HG02970 (cell line): ENCODE data around the gene TBC1D4.
"Not testable (repeated sequence)": the region's sequence is repeated elsewhere in the genome, so short reads cannot be mapped to it uniquely, and the experiment has no call there.

Source experiments
- ATAC-seq: cut with Tn5 transposase; IDR thresholded peaks from one replicate; pipeline ENCODE4 v1.9.1; 2021; ENCODE audit warnings: mild to moderate bottlenecking, moderate library complexity, moderate number of reproducible peaks; ENCODE audit not compliant: unreplicated experiment, low FRiP score

Gene TBC1D4

GRCh38 chr13:75458696-75459422 lies 23.1 kb downstream of the TBC1D4 start:
- peak; percentile 98 for ATAC-seq

GRCh38 chr13:75455962-75456361 lies 26.0 kb downstream of the TBC1D4 start:
- ATAC-seq, result no peak

GRCh38 chr13:75454497-75454896 lies 27.5 kb downstream of the TBC1D4 start:
- ATAC-seq, result no peak

GRCh38 chr13:75452564-75452963 lies 29.4 kb downstream of the TBC1D4 start:
- ATAC-seq, result no peak

GRCh38 chr13:75447493-75447892 lies 34.5 kb downstream of the TBC1D4 start:
- ATAC-seq, result no peak

GRCh38 chr13:75446874-75447273 lies 35.1 kb downstream of the TBC1D4 start:
- no peak for ATAC-seq

- ATAC-seq, result no peak
Observed at GRCh38 chr13:75445717-75446499, 36.1 kb downstream of the TBC1D4 start.

GRCh38 chr13:75444016-75444415 lies 38.0 kb downstream of the TBC1D4 start:
- ATAC-seq, result no peak

GRCh38 chr13:75443356-75443958 lies 38.5 kb downstream of the TBC1D4 start:
- no peak for ATAC-seq

GRCh38 chr13:75442736-75443234 lies 39.2 kb downstream of the TBC1D4 start:
- ATAC-seq, result no peak

- ATAC-seq, result no peak
Observed at GRCh38 chr13:75440100-75440499, 41.9 kb downstream of the TBC1D4 start.

- no peak for ATAC-seq
Observed at GRCh38 chr13:75437582-75438318, 44.2 kb downstream of the TBC1D4 start.

- ATAC-seq, result not testable (repeated sequence)
Observed at GRCh38 chr13:75434126-75434525, 47.8 kb downstream of the TBC1D4 start.

- ATAC-seq, result no peak
Observed at GRCh38 chr13:75432811-75433244, 49.1 kb downstream of the TBC1D4 start.

GRCh38 chr13:75432045-75432444 lies 49.9 kb downstream of the TBC1D4 start:
- ATAC-seq, result no peak

GRCh38 chr13:75430436-75431209 lies 51.3 kb downstream of the TBC1D4 start:
- no peak for ATAC-seq

GRCh38 chr13:75426421-75426820 lies 55.5 kb downstream of the TBC1D4 start:
- no peak for ATAC-seq

GRCh38 chr13:75425216-75426009 lies 56.6 kb downstream of the TBC1D4 start:
- ATAC-seq, result no peak

GRCh38 chr13:75423946-75424345 lies 58.0 kb downstream of the TBC1D4 start:
- no peak for ATAC-seq
